ENCODE data around the gene CAPN9.

DNA sequence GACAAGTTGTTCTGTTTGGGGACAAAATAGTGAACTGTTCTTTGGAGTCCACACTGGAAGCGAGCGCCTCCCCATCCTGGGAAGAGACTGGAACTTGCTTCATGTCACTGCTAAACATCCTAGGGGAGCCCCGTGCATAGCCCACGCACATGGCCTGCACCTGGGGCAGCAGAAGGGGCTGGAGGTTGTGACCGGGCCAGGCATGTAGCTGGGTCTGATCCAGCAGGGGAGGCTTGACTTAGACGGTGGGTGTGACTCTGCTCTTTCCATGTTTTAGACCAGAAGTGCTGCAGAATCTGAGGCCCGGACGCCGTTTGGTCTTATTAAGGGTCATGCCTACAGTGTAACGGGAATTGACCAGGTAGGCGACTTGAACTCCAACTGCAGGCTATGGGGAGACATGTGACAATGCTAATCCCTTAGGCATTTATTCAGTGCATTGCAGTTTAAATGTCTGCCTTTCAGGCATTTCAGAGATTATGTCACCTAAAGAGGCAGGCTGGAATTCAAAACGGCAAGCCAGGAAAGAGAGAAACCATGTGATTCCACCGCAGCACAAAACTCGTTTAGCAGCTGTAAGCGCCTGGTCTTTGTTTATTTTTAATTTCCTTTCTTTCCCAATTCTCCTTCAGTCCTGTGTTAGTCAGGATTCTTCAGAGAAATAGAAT is 21.8 kb downstream of the CAPN9 start:
- TF ChIP-seq NR2F2 (IDR thresholded peaks at IDR 0.05) (no peak), EGR1 (IDR thresholded peaks at IDR 0.05; ENCODE audit: low read depth in 2 of 2) (no peak), RXRA (IDR thresholded peaks at IDR 0.05) (no peak), JUND (IDR thresholded peaks at IDR 0.05) (no peak), GABPA (IDR thresholded peaks at IDR 0.05 in 1 of 2, conservative IDR thresholded peaks at IDR 0.05 in 1 of 2) (no peak), TAF1 (conservative IDR thresholded peaks at IDR 0.05) (no peak), RAD21 (IDR thresholded peaks at IDR 0.05) (no peak)
- TF ChIP-seq, protein P1, sequence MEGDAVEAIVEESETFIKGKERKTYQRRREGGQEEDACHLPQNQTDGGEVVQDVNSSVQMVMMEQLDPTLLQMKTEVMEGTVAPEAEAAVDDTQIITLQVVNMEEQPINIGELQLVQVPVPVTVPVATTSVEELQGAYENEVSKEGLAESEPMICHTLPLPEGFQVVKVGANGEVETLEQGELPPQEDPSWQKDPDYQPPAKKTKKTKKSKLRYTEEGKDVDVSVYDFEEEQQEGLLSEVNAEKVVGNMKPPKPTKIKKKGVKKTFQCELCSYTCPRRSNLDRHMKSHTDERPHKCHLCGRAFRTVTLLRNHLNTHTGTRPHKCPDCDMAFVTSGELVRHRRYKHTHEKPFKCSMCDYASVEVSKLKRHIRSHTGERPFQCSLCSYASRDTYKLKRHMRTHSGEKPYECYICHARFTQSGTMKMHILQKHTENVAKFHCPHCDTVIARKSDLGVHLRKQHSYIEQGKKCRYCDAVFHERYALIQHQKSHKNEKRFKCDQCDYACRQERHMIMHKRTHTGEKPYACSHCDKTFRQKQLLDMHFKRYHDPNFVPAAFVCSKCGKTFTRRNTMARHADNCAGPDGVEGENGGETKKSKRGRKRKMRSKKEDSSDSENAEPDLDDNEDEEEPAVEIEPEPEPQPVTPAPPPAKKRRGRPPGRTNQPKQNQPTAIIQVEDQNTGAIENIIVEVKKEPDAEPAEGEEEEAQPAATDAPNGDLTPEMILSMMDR (IDR thresholded peaks at IDR 0.05; ENCODE audit: low read depth, low read length, missing input control): no peak
- TF ChIP-seq, protein P2, sequence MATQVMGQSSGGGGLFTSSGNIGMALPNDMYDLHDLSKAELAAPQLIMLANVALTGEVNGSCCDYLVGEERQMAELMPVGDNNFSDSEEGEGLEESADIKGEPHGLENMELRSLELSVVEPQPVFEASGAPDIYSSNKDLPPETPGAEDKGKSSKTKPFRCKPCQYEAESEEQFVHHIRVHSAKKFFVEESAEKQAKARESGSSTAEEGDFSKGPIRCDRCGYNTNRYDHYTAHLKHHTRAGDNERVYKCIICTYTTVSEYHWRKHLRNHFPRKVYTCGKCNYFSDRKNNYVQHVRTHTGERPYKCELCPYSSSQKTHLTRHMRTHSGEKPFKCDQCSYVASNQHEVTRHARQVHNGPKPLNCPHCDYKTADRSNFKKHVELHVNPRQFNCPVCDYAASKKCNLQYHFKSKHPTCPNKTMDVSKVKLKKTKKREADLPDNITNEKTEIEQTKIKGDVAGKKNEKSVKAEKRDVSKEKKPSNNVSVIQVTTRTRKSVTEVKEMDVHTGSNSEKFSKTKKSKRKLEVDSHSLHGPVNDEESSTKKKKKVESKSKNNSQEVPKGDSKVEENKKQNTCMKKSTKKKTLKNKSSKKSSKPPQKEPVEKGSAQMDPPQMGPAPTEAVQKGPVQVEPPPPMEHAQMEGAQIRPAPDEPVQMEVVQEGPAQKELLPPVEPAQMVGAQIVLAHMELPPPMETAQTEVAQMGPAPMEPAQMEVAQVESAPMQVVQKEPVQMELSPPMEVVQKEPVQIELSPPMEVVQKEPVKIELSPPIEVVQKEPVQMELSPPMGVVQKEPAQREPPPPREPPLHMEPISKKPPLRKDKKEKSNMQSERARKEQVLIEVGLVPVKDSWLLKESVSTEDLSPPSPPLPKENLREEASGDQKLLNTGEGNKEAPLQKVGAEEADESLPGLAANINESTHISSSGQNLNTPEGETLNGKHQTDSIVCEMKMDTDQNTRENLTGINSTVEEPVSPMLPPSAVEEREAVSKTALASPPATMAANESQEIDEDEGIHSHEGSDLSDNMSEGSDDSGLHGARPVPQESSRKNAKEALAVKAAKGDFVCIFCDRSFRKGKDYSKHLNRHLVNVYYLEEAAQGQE (IDR thresholded peaks at IDR 0.05): no peak

Measured in liver (tissue), 3 donors.